Measurements from ENCODE around the gene CDPF1.
"Not testable (repeated sequence)": the region's sequence is repeated elsewhere in the genome, so short reads cannot be mapped to it uniquely, and the experiment has no call there.

Gene CDPF1

DNA sequence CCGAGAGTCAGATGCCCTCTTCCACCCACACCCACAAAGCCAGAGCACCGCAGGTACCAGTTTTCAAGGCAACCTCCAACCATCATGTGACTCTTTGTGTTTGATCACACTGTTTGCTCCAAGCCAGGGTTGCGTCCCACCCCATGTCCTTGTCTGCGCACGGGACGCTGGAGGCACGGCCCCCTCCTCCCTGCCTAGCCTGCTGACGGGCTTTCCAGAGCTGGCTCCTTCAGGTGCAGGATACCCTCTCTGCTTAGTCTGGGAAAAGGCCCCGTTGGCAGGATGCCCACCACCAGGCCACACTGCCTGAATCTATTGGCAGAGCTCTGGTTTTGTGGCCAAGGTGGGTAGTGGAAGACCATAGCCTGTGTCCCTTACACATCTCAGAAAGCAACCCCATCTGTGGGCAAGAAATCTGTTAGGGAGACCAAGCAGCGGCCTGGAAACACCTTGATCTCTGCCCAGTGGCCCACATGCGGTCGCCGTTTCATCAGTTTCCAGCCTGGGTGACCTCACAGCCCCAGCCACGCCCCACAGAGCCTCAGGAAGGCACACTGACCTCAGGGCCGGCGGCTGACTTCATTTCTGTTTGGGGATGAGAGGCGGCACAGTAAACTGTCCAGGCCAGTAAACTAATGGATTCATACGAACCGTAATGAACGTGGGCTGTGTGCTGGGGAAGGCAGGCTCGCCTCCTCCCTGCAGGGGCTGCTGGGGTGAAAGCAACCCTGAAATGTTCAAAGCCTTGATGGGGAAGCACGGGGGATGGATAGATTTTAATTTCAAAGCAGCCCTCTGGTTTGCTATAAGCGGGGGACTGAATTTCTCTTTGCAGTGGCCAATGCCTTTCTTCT is 25.8 kb downstream of the CDPF1 start:
- DNase-seq, result no peak

DNA sequence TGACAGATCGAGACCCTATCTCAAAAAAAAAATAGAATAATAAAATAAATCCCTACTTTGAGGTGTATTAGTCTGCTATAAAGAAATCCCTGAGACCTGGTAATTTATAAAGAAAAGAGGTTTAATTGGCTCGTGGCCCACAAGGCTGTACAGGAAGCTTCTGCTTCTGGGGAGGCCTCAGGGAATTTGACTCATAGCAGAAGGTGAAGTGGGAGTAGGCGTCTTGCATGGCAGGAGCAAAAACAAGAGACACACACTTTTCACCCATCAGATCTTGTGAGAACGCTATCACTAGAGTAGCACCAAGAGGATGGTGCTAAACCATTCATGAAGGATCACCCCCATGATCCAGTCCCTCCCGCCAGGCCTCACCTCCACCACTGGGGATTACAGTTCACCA is 29.2 kb downstream of the CDPF1 start:
- DNase-seq, result no peak

DNA sequence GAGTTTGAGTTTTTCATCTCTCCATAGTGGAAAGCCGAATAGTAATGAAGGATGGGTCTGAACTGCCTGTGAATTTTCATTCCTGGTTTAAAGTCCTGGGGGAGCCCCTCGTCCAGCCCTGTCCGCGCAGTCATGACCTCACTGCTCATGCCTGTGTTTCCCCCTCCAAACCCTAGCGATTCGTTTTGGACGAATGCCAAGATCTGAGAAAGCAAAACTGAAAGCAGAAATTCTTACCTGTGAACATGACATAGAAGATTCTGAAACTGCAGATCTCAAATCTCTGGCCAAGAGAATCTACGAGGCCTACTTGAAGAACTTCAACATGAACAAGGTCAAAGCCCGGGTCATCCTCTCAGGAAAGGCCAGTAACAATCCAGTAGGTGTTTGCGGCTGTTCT is 30.5 kb downstream of the CDPF1 start:
- no peak for DNase-seq

DNA sequence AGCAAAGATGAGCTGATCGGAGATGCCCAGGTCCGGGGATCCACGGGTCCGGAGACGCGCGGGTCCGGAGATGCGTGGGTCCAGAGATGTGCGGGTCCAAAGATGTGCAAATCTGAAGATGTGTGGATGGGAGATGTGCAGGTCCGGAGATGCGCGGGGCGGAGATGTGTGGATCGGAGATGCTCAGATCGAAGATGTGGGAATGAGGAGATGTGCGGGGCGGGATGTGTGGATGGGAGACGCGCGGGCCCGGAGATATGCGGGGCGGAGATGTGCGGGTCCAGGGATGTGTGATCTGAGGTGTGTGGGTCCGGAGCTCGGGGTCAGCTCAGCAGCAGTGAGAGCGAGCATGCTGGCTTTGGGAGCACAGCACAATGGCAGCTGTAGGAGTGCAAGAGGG is 35.5 kb downstream of the CDPF1 start:
- DNase-seq, result no peak

GRCh38 chr22:46214149-46214548 is 35.9 kb downstream of the CDPF1 start:
- DNase-seq, result no peak

DNA sequence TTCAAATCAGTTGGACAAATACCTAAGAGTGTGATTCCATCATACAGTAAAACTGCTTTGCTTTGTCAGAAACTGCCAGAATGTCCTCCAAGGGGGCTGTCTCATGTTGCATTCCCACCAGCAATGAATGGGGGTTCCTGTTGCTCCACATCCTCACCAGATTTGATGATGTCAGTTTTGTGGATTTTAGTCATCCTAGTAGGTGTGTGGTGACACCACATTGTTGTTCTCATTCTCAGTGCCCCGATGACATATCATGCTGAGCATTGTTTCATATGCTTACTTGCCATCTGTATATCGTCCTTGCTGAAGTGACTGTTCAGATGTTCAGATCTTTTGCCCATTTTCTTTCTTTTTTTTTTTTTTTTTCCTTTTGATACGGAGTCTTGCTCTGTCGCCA is 37.0 kb downstream of the CDPF1 start:
- DNase-seq, result no peak

GRCh38 chr22:46212195-46212594 is 37.9 kb downstream of the CDPF1 start:
- DNase-seq, result no peak

DNA sequence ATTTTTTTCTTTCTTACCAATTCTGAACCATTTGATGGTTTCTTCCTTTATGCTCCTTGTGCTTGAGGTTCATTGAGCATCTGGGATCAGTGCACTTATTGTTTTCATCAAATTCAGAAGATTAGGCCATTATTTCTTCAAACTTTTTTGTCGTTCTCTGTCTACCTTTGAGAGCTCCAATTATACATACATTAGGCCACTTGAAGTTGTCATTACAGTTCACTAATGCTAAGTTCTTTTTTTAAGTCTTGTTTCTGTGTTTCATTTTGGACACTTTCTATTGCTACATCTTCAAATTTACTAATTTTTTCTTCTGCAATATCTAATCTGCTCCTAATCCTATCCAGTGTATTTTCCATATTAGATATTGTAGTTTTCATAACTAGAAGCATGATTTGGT is 40.8 kb downstream of the CDPF1 start:
- no peak for DNase-seq

DNA sequence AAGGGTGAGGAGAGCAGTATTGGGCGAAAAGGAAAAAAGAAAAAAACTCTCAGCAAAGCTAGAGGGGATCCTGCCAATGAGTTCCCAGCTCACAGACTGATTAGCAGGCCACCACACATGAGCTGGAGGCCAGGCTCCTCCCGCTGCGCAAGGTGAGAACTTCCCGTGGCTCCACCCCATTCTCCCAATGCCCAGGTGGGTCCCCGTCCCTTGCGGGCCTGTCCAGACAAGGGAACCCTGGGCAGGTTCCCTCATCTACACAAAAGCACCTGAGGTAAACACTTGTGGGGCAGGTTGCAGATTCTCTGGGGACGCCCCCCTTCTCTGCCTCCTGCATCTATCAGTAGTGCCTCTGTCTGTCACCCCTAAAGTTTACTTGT is 46.5 kb downstream of the CDPF1 start:
- DNase-seq, result no peak

DNA sequence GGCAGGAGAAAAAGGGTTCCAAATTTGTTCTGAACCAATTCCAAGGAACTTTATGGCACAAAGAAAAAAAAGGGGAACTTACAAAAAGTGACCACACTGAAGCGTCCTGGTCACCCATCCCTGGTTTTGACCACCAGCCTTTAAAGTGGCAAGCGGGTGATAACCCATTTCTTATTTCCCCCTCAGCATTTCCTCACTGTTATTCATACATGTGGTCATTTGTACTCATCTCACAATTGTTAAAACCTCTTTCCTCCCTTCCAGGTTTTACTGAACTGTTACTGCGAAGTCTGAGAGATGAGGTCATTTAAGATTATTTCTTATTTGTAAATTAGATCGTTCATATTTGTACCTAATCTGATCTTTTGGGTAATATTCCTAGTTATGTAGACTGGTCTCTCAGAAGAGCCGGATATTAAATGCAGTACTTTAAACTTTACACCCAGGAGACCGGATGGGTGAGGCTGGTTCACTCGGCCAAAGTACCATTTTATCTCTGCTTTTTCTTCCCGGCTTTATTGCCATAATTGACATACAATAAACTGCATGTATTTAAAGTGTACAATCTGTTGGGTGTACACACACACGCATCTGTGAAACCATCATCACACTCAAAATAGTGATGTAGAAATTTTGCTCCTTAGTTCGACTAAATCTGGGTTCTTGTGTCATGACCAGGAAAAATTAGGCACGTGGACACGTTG is 47.0 kb downstream of the CDPF1 start:
- DNase-seq, result no peak

- no peak for DNase-seq
These were observed 48.9 kb downstream of the CDPF1 start for GRCh38 chr22:46201059-46201757.

DNA sequence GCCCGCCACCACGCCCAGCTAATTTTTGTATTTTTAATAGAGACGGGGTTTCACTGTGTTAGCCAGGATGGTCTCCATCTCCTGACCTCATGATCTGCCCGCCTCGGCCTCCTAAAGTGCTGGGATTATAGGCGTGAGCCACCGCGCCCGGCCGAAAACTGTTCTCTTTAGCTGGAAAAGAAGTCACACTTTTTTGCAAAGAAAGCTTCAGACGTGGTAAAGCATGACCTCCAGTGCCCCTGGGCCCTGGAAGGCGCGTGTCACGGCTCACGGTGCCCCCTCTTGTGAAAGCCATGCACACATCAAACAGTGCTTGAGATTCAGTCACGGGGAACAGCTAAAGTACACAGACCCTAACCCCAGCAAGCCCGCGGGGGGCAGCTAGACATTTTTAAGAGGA is 51.3 kb downstream of the CDPF1 start:
- DNase-seq, result not testable (repeated sequence)

GRCh38 chr22:46198274-46198673 is 51.8 kb downstream of the CDPF1 start:
- no peak for DNase-seq

DNA sequence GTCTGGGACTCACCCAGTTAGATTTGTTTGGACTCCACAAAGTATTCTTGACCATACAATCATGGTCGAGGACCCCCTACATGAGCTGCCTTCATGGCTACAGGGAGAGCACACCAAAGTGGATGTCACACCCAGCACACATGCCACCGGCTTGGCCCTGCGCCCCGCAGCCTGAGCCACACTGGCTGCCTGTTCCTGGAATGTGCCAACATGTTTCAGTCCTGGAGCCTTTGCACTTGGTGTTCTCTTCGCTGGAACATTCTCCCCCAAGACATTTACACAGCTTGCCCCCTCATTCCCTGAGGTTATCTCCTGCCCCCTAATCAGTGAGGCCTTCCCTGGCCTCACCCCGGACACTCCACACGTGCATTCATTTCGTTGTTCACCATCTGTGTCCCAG is 53.8 kb downstream of the CDPF1 start:
- no peak for DNase-seq

DNA sequence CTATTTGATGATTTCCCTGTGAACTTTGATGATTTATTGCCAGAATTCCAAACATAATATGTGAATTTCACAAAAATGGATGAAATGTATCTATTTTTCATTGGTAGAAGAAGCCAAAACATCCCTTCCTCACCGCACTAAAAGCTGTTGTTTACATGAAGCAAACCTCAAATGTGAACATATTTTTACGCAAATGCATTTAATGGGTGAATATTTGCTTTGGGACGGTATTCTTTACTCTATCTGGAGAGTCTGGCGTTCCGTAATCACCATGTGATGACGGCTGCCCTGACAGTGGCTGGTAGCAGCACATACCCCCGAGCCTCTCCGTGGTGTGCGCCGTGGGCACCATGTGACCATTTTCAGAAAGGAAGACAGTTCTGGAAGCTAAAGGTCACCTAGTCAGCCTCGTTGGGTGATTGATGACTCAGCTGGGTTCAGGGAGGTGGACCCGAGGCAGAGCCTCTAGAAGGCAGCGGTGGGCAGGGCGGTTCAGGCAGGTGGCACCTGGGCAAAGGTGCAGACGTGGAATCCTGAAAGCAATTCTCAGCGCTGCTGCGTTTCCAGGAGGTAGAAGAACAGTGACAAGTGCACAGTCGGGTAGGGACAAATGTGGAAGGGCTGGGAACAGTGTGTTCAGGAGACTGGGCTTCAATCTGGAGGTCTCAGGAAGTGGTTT is 54.5 kb downstream of the CDPF1 start:
- no peak for DNase-seq

Measured in NCI-H748 treated with DMSO at 0.1 percent for 48 hours (cell line).